T47D (cell line): ENCODE measurements around the gene NSG1.

ENCODE experiments used
- DNase-seq, 2 experiments: peaks; one replicate each; pipeline versions ENCODE4 v3.0.0 to v3.0.0-alpha.2; 2011 to 2012; ENCODE audit warnings: low read depth in 1 of 2, low spot score in 1 of 2
- JUND ChIP-seq: IDR thresholded peaks from 2 replicates; pipeline ENCODE4 v1.6.1; 2012; ENCODE audit warnings: low read depth
- in situ Hi-C: cut with HindIII; loops from 2 replicates; pipeline ENCODE4 v1.10.0; 2016; ENCODE audit warnings: low sequenced_read_pairs, low pct_unique_long_range_greater_than_20kb

NSG1 gene

GRCh38 chr4:4426511-4427120, 39.7 kb downstream of the NSG1 start:
- in situ Hi-C loops: no loop called here
- DNase-seq: no peak
- no peak for TF ChIP-seq JUND

DNA sequence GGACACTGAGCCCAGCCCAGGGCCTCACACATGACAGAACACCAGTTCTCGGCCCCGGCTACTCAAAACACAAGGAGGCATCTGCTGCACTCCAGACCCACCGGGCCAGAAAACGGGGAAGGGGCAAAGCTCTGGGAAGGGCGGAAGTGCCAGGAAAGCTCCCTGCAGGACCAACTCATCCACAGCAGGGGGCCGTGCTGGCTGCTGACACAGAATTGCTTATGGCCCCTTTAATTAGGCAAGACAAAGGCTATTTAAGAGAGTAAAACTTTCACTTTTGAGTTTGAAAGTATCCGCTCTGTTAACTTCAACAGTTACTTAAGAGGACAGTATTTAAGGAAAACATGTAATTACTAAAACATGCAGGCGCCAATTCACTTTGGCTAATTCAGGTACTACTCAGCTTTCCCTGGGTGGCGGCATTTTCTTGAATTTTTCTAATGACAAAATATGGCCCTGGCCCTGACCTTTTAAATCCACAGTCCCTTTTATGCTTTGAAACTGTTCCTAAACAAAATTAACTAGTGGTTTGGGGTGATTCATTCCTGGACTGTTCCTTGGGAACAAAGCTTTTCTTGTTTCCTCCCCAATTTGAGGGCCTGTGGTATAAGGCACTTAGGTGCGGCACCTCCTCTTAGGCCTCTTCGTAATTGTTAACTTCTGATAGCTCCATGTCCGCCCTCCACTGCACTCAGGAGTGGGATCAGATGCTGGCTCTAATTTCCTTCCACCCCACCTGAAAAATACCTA, 40.4 kb downstream of the NSG1 start:
- in situ Hi-C loops: no loop called here
- no peak for DNase-seq
- no peak for TF ChIP-seq JUND

GRCh38 chr4:4427886-4428285, 41.0 kb downstream of the NSG1 start:
- DNase-seq: no peak
- no peak for TF ChIP-seq JUND
- in situ Hi-C loops: no loop called here

DNA sequence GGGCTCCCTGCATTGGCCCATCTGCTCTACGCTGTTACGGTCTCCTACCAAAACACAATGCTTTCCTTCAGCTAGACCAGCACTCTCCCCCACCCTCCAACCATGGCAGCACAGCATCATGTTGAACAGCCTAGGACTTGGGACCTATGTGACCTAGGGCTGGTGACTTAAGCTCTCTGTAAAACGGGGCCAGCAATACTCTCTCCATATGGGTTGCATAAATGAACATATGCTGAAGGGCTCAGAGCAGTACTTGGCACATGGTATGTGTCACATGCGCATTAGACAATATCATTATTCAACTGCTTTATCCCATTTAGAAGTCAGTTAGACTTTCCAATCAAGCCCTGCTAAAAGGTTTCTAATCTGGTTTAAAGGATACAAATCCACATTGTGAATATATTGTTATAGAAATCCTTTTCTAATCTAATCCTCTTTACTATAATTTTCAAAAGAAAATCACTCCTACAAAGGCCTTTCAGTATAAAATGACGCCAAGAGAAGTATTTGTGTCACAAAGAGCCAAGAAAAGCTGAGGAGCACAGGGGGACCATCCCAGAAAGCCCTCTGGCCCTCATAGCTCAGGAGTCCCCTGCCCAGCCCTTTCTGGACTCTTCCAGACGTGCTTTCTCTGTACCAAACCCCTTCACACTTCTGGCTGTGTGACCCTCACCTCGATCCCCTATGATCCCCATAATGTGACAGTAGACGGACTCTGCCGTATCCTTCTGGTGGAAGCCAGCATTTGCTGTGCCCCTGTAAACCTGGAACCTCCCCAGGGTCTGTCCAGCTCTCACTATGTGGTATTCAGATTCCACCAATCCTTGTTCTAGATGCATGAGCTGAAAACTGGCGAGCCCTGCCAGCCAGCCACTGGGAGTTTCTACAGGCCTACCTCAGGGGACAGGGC, 42.3 kb downstream of the NSG1 start:
- no peak for DNase-seq
- no peak for TF ChIP-seq JUND
- in situ Hi-C loops: no loop called here

- in situ Hi-C loops: no loop called here
- no peak for TF ChIP-seq JUND
- DNase-seq: peak; percentile 36 to 58
These were observed 43.7 kb downstream of the NSG1 start for GRCh38 chr4:4430492-4431195.

- in situ Hi-C loops: no loop called here
- no peak for TF ChIP-seq JUND
- no peak for DNase-seq
These were observed 45.6 kb downstream of the NSG1 start for GRCh38 chr4:4432341-4433125.

GRCh38 chr4:4433941-4434340, 47.0 kb downstream of the NSG1 start:
- no peak for TF ChIP-seq JUND
- no peak for DNase-seq
- in situ Hi-C loops: no loop called here

- TF ChIP-seq JUND: no peak
- in situ Hi-C loops: no loop called here
- DNase-seq: no peak
These were observed 49.4 kb downstream of the NSG1 start for GRCh38 chr4:4436244-4436823.

DNA sequence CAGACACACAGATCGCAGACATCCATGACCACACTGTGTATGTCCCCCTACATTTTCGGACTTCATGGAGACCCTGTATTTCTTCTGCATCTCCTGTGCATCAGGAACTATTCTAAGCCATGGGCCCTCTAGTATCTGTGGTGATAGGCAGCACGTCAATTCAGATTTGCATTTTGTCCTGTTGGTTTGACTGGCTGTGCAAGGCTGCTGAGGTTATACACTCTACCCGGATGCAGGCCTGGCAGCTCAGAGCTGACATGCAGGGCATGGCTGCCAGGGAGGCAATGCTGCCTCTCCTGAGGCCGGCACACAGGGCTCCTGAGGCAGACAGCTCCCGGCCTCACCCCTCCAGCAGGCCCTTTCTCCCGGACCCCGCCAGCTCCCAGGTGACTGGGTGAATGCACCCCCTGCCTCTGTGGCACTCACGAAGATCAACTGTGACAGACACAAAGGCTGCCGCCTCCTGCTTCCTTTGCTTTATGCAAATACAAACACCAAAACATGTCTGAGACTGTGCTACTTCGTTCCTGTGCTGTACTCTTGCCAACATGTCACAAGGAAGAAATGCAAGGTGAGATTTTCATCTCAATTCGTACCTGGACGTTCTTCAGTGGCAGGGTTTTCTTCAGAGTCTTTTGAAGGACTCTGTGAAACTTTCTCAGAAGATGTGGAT, 51.0 kb downstream of the NSG1 start:
- TF ChIP-seq JUND: no peak
- in situ Hi-C loops: no loop called here
- DNase-seq: peak in 1 of 2 experiments; percentile 28

DNA sequence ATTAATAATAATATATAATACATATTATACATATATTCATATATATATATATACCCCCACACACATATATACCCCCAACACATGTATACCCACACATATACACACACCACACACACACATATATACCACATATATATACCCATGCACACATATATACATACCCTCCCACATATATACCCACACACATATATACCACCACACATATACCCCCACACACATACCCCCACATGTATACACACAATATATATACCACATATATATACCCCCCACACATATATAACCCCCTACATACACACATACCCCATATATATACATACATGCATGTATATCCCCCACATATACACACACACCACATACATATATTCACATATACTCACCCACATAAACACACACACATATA, 52.0 kb downstream of the NSG1 start:
- TF ChIP-seq JUND: no peak
- DNase-seq: no peak
- in situ Hi-C loops: no loop called here

DNA sequence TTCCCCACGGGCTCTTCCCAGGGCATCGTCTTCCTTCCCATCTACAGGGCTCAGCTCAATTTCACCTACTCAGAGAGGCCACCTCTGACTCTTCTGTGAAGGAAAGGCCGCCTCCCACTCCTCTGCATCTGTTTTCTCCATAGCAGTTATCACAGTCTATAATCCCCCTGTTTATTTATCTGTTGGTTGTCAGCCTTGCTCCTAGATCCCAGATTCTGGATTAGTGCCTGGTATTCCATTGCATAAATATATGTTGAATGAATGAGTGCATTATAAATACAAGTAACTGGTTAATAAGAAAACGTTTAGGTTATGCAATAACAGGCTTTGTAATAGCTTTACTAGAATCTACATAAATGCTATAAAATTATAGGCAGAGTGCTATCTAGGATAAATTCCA, 52.9 kb downstream of the NSG1 start:
- DNase-seq: no peak
- no peak for TF ChIP-seq JUND
- in situ Hi-C loops: no loop called here
